Stimulated activated CD4-positive, alpha-beta T cell treated with anti-CD3 and anti-CD28 coated beads, Interleukin-1b, Interleukin-23, amount 100 ng/mL, for 24 hours (primary cell): ENCODE results near the gene ISG20.
A peak's percentile ranks its signal among the peaks of the same experiment; 100 is the strongest.

Experiments
- DNase-seq, 4 experiments: peaks; one replicate each; pipeline ENCODE4 v3.0.0-alpha.2; 2020; ENCODE audit warnings: low read depth in 4 of 4, low spot score in 1 of 4

ISG20 gene

DNA sequence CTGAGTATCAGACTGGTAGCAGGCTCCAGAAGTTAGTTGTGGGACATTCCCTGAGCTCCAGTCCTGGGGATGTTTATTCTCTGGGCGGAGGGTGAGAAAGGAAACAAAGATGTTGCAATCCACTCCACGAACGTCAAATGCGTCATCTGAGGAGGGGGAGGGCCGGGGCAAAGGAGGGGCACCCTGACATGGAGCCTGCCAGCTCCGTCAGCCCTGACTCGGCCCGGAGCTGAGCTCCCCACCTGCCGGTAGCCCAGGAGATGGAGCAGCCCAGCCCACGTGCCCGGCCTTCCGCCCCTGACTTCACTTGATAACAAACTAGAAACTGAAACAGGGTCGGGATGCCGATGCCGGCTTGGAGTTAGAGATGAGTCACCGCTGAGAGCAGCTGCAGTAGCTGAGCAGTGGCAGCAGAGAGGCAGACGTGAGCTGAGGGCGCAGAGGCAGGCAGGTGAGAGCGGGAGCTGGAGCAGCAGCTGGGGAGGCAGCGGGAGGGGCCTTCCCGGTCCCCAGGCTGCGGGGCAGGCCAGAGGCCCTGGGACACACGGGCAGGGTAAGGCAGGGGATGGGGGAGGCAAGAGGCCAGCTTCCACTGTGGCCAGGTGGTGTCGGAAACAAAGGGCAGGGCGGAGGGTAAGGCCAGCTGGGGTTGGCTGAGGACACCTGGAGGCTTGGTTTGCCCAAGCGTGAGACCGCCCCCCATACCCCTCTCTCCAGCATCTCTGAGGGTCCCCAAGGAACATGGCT lies at the start of gene ISG20:
ISG20 (plus strand) TSS at position 391 of the 747 bp plus-strand sequence; CDS start at position 742, 351 bp downstream.
- peak; percentile 74 to 91 (median 84) for DNase-seq

DNA sequence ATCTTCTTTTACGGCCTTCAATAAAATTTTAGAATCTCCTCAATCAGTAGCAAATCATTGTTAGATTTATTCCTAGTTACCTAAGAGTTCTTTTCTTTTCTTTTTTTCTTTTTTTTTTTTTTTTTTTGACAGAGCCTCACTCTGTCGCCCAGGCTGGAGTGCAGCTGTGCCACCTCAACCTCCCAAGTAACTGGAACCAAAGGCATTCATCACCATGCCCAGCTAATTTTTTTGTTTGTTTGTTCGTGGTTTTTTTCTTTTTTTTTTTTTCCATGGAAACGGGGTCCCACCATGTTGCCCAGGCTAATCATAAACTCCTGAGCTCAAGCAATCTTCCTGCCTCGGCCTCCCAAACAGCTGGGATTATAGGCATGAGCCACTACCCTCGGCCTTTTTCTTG lies 48.1 kb upstream of the ISG20 start:
- DNase-seq, result no peak

DNA sequence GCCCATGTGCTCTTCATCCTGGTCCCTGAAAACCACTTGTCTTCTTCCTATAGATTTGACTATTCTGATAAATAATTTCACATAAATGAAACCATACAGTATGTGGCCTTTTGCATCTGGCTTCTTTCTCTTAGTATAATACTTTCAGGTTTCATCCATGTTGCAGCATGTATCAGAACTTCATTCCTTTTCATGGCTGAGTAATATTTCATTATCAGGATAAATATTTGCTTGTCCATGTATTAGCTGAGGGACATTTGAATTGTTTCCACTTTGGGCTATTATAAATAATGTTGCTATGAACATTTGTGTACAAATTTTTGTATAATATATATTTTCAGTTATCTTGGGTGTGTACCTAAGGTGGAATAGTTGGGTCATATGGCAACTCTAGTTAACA lies 47.4 kb upstream of the ISG20 start:
- no peak for DNase-seq

DNA sequence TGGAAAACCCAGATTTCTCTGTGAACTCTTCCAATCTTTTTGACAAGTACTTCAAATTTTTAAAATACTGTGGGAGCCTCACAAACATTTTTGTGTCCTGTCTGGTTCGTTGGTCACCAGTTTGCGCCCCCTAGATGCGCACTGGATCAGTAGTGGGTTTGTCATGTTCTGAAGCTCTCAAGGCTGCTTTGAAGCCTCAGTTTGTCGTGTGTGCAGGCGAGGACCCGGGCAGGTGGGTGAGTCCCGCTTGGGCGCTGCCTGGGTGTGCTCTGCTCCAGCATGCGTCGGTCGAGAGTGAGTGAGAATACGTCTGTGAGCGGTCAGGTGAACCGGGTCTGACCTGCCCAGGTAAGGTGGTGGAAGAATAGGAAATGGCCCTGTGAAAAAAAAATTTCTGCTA lies 34.9 kb upstream of the ISG20 start:
- DNase-seq, result no peak

DNA sequence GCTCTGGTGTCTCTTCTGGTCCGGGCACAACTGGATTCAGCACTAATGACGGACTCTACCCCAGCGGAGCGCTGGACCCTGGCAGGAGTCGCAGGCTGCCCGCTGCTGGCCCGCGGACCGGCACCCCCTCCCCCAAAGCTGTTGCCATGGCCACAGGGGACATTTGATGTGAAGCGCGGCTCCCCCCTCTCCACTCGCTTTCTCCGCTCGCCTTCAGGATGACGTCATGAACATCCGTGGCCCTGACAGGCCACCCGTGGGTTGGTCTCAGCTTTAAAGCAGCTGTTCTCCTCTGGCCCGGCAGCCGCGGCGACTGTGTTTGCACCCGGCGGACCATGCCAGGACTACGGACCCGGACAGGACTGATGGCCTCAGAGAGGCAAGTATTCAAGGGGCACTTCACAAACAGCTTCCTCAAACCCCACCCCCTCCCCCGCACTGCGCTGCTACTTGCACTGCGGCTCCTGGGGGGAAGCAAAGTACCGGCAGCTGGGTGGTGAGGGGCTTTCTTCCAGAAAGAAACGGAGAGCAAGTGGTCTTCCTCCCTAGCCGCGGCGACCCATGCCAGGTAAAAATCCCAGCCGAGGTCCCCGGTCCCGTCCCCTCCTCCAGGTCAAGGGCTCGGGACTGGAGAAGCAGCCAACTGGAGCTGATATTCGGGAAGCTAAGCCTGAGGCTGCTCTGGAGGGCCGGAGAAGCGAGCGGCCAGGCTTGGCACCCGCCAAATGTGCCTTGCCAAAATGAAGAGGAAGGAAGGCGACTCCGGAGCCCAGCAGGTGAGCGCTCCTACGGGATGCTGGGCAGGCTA lies 34.2 kb upstream of the ISG20 start:
- no peak for DNase-seq

DNA sequence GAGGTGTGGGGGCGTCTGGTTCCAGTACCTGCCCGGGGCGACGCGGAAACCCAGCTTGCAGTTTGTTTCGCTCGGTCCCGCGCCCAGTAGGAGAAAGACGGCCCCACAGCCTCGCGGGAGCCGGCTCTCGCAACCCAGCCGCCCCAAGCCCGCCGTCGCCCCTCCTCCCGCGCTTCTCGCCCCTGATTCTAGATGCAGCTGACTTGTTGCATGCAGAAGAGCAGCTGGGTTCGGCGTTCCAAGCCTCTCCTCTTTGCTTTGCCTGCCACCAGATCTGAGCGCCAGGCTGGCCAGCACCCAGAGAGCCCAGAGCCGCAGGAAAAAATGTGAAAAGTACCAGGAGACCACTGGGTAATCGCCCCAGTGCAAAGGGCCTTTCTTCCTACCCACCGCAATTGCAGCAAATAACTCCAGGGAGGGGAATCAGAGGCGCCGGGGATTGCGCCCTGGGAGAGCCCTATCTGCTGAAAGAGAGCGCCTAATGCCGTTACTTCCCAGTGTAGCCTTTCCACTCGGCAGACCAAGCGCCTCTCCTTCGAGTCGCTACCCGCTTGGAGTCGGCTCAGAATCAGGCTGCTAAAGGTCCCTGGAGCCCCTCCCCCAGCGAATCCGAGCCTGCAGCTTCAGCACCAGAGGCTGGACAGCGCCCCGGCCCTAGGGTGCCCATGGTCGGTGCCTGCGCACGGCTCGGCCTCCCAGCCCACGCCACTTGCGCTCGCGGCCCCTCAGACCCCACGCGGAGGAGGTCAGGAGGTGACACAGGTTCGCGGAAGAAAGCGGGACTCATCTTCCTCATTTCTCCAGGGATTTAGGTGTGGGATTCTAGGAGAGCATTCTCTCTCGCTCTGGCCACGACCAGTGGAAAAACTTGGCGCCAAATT lies 33.4 kb upstream of the ISG20 start:
- no peak for DNase-seq

DNA sequence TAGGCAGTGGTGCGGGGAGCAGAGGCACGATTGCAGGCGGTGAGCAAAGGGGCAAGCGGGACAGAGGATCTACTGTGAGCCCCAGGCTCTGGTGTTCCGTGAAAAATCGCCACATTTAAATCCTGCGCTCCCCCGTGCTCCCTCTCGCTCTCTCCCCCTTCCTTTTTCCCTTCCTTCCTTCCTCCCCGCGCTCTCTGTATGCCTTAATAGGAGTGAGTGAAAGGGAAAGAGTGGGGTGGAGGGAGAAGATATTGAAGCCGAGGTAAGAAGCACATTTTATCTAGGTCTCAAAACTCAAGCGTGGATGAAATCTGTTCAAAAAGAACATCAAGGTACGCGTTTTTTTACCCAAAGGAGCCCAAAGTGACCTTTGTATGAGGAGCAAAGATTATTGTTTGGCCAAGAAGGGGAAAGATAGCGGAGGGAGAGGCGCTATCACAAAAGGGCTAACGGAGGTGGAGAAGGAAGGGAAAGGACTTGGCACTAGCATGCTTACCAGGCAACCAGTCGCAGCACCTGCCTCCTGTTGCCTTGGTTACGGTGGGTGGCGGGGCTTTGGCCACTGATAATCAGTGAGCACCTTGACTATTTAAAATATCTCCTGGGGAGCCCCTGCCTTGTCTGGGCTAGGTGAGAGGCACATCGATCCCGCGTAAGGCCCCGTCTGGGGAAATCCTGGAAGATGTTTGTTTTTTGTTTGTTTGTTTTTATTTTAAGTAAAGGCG lies 32.6 kb upstream of the ISG20 start:
- DNase-seq, result no peak

DNA sequence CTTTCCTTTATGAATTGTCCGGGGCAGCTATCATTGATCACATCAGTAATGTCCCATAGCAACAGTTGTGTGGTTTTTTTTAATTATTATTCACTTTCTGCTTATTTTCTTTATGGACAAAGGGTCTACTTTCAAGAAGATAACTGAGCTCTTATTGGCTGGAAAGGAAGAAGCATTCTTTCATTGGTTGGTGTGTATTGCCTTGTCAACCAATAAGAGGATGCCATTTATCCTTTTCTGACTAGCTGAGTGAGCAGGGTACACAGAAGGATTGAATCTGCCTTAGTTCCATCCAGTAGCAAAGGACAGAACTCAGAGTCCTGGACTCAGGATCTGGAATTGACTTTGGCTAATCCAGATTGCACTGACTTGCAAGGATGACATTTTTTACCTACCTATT lies 30.9 kb upstream of the ISG20 start:
- DNase-seq, result no peak

DNA sequence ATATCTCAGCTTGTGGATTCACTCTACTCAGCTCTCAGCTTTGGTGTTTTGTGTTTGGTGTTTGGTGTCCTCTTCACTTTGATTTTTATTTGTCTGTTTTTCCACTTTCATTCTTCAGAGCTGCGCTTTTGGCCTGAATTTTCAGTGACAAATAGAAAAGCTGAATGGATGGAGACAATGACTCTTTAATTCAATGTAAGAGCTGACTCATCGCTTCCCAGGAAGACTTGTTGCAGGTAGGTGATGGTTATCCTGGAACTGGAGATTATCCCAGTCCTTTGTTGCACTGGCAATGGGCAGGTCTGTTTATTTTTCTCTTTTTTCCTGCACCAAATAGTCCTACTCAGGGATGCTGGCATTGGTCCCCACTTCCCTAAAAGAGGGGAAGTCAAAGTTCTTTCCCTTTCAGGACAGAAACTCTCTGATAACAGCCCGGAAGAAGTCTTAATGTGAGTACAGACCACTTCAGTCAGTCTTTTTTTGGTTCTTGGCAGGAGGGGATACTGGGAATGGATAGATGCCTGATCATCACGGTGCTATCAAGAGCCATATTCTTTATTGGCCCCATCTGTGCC lies 30.1 kb upstream of the ISG20 start:
- no peak for DNase-seq

DNA sequence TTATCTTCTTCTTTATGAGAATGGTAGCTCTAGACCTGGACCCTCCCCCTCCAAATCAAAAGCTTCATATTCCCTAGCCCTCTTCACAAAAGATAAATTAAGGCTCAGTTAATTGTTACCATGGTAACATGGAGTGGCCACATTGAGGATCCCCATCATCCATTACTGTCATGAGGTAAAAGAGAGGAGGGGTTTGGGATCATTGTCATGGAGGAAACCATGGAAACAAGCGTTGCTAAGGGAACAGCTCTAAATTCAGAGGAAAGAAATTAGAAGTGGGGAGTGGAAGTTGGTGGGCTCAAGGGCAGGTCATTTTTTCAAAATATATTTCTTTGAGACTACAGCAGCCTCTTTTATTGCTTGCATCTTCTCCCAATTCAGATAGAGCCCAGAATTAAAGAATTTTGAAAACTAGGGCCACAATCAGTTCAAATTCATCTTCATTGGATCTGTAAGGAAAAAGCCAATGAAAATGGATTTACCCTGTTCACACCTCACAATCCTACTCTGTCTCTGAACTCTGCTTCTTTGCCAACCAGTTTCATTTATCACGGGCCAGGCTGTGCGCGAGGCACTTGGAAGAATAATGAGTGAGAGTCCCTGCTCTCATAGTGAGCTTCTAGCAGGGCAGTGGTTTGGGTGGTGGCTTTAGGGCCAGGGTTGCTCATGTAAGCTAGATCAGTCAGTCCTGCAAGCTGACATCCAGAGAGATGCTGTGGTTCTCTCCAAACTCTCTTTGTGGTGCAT lies 29.3 kb upstream of the ISG20 start:
- no peak for DNase-seq

DNA sequence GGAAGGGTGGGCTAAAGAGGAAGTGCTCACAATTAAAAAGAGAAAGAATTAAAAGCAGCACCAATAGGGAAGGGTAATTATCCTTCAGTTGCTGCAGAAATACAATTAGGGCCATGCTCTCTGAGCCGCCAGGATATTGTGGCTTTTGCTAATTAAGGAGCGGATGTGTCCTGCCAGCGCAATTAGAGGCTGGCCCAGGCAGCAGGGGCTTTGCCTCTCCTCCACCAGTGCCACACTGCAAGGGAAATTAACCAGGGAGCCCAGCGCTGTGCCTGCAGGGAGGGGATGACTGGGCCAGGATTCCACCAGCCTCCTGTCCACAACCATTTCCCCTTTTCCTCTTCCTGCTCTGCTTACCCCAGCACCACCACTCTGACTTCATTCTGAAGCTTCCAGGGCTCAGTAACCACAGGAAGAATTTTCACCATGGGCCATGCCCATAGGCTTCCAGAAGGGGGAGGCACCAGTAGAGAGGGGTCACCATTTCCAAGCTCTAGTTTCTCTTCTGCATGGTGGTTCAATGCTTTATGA lies 28.1 kb upstream of the ISG20 start:
- DNase-seq, result no peak

DNA sequence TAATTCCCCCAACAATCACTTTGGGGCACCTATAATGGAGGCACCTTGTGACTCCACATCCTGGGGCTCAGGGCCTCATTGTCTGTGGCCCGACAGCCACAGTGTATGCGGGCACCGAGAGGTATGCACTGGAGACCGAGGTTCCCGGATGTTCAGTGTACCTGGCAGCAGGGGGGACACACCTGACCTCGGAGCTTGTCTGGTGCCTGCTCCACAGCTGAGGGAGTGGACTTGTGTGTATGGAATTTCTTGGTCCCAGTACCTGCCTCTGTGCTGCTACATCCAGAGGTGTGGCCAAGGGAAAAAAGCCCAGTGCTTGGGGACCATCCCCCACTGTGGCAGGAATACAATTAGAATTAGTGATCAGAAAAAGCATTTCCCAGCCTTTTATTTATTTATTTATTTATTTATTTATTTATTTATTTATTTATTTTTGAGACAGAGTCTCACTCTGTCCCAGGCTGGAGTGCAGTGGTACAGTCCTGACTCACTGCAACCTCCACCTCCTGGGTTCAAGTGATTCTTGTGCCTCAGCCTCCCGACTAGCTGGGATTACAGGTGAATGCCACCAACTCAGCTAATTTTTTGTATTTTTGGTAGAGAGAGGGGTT lies 26.5 kb upstream of the ISG20 start:
- no peak for DNase-seq

DNA sequence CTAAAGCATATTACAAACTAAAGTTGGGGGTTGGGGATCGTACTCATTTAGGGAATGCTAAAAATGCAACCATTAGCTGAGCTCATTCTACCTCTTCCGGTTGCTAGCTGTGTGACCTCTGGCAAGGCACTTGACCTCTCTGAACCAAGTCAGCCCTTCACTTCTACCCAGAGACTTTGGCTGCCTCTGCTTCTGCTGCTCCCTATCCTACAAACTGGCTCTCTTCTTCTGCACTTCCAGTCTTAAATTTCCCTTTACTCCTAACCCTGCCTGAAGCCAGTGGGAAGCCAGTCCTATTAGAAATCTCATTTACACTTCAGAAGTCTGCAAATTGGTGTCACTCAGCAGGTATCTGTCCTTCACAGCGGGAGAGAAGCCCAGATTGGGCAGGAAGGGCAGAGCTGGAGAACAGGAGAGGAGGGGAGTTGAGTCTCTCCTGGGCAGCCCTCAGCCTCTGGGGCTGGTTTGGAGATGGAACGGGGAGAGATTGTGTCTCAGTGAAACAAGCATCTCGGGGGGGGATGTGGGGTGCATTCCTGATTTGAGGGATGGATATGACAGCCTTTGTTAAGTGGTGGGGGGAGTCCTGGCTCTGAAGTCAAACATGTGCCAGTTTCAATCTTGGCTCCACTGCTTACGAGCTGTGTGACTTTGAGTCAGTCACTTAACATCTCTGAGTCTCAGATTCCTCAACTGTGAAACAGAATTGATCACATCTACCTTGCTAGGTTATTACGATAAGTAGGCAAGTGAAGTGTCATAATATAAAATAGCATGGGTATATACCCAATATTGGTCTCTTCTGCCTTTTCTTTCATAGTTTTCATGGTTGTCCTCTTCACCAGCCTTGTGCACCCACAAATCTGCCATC lies 25.5 kb upstream of the ISG20 start:
- no peak for DNase-seq

DNA sequence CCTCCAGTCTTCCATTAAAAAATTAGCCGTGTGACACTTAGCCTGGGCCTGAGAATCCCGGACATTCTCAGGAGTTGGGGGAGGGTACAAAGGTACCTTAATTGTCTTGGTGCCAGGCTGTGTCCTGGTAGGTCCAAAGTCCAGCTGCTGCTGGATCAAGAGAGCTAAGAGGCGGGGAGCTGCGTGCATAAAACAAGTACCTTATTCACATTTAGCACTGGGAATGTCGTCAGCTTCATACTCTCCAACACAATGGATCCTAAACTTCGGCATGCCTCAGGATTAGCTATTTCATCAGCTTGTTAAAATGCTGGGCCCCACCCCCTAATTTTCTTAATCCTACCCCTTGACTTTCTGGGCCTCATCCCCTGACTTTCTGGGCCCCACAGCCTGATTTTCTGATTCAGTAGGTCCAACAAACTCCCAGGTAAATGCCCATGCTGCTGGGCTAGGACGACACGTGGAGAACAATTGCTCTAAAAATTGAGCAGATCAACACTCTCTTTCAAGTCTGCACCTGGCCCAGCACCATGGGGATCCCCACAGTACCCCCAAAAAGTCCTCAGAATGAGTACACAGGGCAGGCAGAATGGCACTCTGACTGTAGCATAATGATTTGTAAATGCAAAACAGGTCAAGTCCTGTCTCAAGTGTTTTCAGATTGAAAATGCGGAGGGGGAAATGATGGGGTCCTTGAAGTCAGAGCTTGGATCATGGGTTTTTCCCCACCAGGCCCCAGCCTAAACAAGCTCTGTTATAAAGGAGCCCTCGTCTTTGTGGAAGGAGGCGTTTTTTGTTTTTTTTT lies 23.3 kb upstream of the ISG20 start:
- no peak for DNase-seq

DNA sequence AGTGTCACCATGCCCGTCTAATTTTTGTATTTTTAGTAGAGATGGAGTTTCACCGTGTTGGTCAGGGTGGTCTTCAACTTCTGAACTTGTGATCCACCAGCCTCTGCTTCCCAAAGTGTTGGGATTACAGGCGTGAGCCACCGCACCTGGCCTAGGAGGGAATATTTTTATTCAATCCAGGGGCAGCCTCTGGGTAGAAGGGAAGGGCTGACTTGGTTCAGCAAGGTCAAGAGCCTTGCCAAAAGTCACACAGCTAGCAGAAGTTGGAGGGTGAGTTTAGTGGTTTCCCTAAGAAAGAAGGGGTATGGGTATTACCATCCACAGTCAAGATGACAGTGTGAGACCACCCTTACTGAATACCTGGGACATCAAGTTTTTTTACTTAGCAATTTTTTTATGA lies 22.6 kb upstream of the ISG20 start:
- DNase-seq, result no peak

DNA sequence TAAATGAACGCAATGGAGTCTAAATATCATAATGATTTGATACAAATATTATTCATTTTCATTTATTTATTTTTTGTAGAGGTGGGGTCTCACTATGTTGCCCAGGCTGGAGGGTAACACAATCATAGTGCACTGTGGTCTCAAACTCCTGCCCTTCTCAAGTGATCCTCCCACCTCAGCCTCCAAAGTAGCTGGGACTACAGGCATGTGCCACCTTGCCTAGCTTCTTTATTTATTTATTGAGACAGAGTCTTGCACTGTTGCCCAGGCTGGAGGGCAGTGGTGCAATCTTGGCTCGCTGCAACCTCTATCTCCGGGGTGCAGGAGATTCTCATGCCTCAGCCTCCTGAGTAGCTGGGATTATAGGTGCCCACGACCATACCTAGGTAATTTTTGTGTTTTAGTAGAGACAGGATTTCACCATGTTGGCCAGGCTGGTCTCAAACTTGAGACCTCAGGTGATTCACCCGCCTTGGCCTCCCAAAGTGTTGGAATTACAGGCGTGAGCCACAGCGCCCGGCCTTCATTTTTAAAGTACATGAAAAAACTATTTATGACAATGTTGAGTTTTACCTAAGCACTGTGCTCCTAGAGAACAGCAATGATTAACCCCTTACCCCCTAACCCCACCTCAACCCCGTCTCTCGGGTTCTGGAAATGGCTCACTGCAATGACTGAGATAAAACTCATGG lies 21.6 kb upstream of the ISG20 start:
- no peak for DNase-seq

DNA sequence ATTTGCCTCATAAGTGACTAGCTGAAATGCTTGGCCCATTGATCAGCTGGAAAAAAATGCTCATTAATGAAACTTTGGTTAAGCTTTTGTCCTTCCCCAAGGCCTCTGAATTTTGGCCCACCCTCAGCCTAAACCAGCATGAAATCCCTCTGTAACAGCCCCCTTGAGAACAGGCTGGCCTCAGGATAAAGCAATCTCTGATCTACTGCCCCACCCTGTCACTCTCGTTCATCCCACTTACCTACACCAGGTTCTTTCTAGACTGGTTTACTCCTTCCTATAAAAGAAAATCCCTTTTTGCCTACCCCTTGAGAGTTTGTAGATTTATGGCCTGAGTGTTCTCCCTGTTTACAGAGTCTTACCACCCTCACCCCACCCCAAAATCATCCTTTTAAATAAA lies 21.0 kb upstream of the ISG20 start:
- DNase-seq, result no peak
